Activated CD8-positive, alpha-beta memory T cell treated with anti-CD3 and anti-CD28 coated beads for 1 hour (primary cell): Measurements from ENCODE around the gene GMCL2.
A peak's percentile ranks its signal among the peaks of the same experiment; 100 is the strongest.

ENCODE experiments used
- DNase-seq, 2 donors: peaks; one replicate each; pipeline ENCODE4 v3.0.0-alpha.2; 2020; ENCODE audit warnings: low read depth in 1 of 2; ENCODE audit errors: extremely low read depth in 1 of 2

GMCL2 gene

GRCh38 chr5:178191661-178192060, 4.5 kb upstream of the GMCL2 start:
- no peak for DNase-seq

GRCh38 chr5:178189433-178189832, 2.3 kb upstream of the GMCL2 start:
- no peak for DNase-seq

GRCh38 chr5:178186427-178186826, 744 bp downstream of the GMCL2 start:
- no peak for DNase-seq

- DNase-seq, result no peak
These were observed 4.9 kb downstream of the GMCL2 start for GRCh38 chr5:178182158-178182876.

- DNase-seq, result no peak
These were observed 6.9 kb downstream of the GMCL2 start for GRCh38 chr5:178180141-178180863.

- no peak for DNase-seq
These were observed 9.6 kb downstream of the GMCL2 start for GRCh38 chr5:178177569-178177968.

- DNase-seq, result no peak
These were observed 10.4 kb downstream of the GMCL2 start for GRCh38 chr5:178176791-178177190.

- DNase-seq, result no peak
These were observed 12.7 kb downstream of the GMCL2 start for GRCh38 chr5:178174456-178174855.

GRCh38 chr5:178170455-178170854, 16.7 kb downstream of the GMCL2 start:
- DNase-seq, result no peak

- no peak for DNase-seq
These were observed 21.6 kb downstream of the GMCL2 start for GRCh38 chr5:178165581-178165980.

GRCh38 chr5:178163772-178164735, 23.1 kb downstream of the GMCL2 start:
- peak; percentile 77 to 87 for DNase-seq

- no peak for DNase-seq
These were observed 24.7 kb downstream of the GMCL2 start for GRCh38 chr5:178162481-178162880.

- DNase-seq, result no peak
These were observed 27.0 kb downstream of the GMCL2 start for GRCh38 chr5:178160176-178160575.

- DNase-seq, result no peak
These were observed 32.1 kb downstream of the GMCL2 start for GRCh38 chr5:178155065-178155464.

- DNase-seq, result peak; percentile 90 to 94
These were observed 33.4 kb downstream of the GMCL2 start, which contains the start of gene NHP2 for GRCh38 chr5:178153530-178154340. TSS of gene NHP2 (minus strand) at chr5:178153885. CDS start at chr5:178153817, 68 bp downstream.

- DNase-seq, result no peak
These were observed 34.4 kb downstream of the GMCL2 start for GRCh38 chr5:178152491-178153444.

- DNase-seq, result no peak
These were observed 36.0 kb downstream of the GMCL2 start for GRCh38 chr5:178150977-178151734.

GRCh38 chr5:178149199-178149932, 37.8 kb downstream of the GMCL2 start:
- DNase-seq, result no peak
